SK-N-SH treated with all-trans-retinoic acid at 6 μM for 48 hours (cell line): ENCODE results near the gene ZNF217.
"Not testable (repeated sequence)": the region's sequence is repeated elsewhere in the genome, so short reads cannot be mapped to it uniquely, and the experiment has no call there.

Experiments
- ATAC-seq: fragments of 200-7000 bp; cut with Tn5 transposase; 3 replicates; pipeline ENCODE4 v1.9.1; 2020; ENCODE audit warnings: mild to moderate bottlenecking, moderate library complexity
- ARNTL ChIP-seq: fragments of 450-650 bp; formaldehyde crosslinking; IDR thresholded peaks from 2 replicates; pipeline ENCODE4 v1.5.0; 2020; ENCODE audit warnings: low read depth, mild to moderate bottlenecking, moderate library complexity, borderline replicate concordance
- BACH2 ChIP-seq: fragments of 250-450 bp; sonication (Bioruptor Pico); IDR thresholded peaks from 2 replicates; pipeline ENCODE4 v1.9.0; 2021; ENCODE audit warnings: mild to moderate bottlenecking, borderline replicate concordance
- CREB5 ChIP-seq: fragments of 250-450 bp; sonication (Bioruptor Pico); IDR thresholded peaks from 2 replicates; pipeline ENCODE4 v1.5.1; 2020; ENCODE audit warnings: low read depth, mild to moderate bottlenecking, moderate library complexity
- CSRNP3 ChIP-seq: fragments of 250-450 bp; sonication (Bioruptor Pico); IDR thresholded peaks from 2 replicates; pipeline ENCODE4 v1.5.1; 2021; ENCODE audit warnings: mild to moderate bottlenecking, moderate library complexity
- ESRRG ChIP-seq: fragments of 250-450 bp; sonication (Bioruptor Pico); IDR thresholded peaks from 2 replicates; pipeline ENCODE4 v1.6.1; 2021; ENCODE audit warnings: mild to moderate bottlenecking
- GLIS3 ChIP-seq: fragments of 250-450 bp; sonication (Bioruptor Pico); IDR thresholded peaks from 2 replicates; pipeline ENCODE4 v1.5.0; 2020; ENCODE audit warnings: mild to moderate bottlenecking, moderate library complexity
- ISL1 ChIP-seq: fragments of 250-450 bp; sonication (Bioruptor Pico); IDR thresholded peaks from 2 replicates; pipeline ENCODE4 v2.1.2; 2022; ENCODE audit warnings: mild to moderate bottlenecking, moderate library complexity
- OSR1 ChIP-seq: fragments of 250-450 bp; sonication (Bioruptor Pico); IDR thresholded peaks from 2 replicates; pipeline ENCODE4 v1.8.0; 2022; ENCODE audit warnings: moderate library complexity, mild to moderate bottlenecking, inconsistent platforms
- PATZ1 ChIP-seq: fragments of 250-450 bp; sonication (Bioruptor Pico); IDR thresholded peaks from 2 replicates; pipeline ENCODE4 v1.8.0; 2020; ENCODE audit warnings: mild to moderate bottlenecking, moderate library complexity, borderline replicate concordance
- RARB ChIP-seq: fragments of 250-450 bp; sonication (Bioruptor Pico); IDR thresholded peaks from 2 replicates; pipeline ENCODE4 v1.8.0; 2021; ENCODE audit warnings: mild to moderate bottlenecking, moderate library complexity
- SNAI2 ChIP-seq: fragments of 250-450 bp; sonication (Bioruptor Pico); IDR thresholded peaks from 2 replicates; pipeline ENCODE4 v1.5.0; 2020; ENCODE audit warnings: mild to moderate bottlenecking, moderate library complexity
- TOX ChIP-seq: fragments of 250-450 bp; sonication (Bioruptor Pico); IDR thresholded peaks from 2 replicates; pipeline ENCODE4 v1.8.0; 2021; ENCODE audit warnings: mild to moderate bottlenecking, moderate library complexity, borderline replicate concordance
- TSHZ2 ChIP-seq: fragments of 250-450 bp; sonication (Bioruptor Pico); IDR thresholded peaks from 2 replicates; pipeline ENCODE4 v1.5.0; 2020; ENCODE audit warnings: mild to moderate bottlenecking, moderate library complexity
- ZC3H10 ChIP-seq: fragments of 250-450 bp; sonication (Bioruptor Pico); IDR thresholded peaks from 2 replicates; pipeline ENCODE4 v1.5.1; 2021; ENCODE audit warnings: mild to moderate bottlenecking, moderate library complexity
- ZFP3 ChIP-seq: fragments of 250-450 bp; sonication (Bioruptor Pico); IDR thresholded peaks from 2 replicates; pipeline ENCODE4 v1.5.0; 2020; ENCODE audit warnings: mild to moderate bottlenecking, moderate library complexity
- ZNF565 ChIP-seq: fragments of 450-650 bp; formaldehyde crosslinking; conservative IDR thresholded peaks from 2 replicates; pipeline ENCODE4 v1.5.0; 2020; ENCODE audit warnings: low read depth, mild to moderate bottlenecking, moderate library complexity
- ZNF70 ChIP-seq: fragments of 450-650 bp; formaldehyde crosslinking; IDR thresholded peaks from 2 replicates; pipeline ENCODE4 v1.5.0; 2020; ENCODE audit warnings: mild to moderate bottlenecking, moderate library complexity

ZNF217 gene

GRCh38 chr20:53555081-53555480, 38.6 kb downstream of the ZNF217 start:
- no peak for ATAC-seq
- TF ChIP-seq SNAI2 (CRISPR knock-in tag) (no peak), ISL1 (no peak), TOX (CRISPR knock-in tag) (no peak)

- not testable (repeated sequence) for ATAC-seq
Observed at GRCh38 chr20:53552572-53552893, 41.1 kb downstream of the ZNF217 start.

- not testable (repeated sequence) for ATAC-seq
Observed at GRCh38 chr20:53551719-53552571, 41.7 kb downstream of the ZNF217 start.

GRCh38 chr20:53550280-53551187, 43.1 kb downstream of the ZNF217 start:
- TF ChIP-seq OSR1 (CRISPR knock-in tag) = no peak
- no peak for ATAC-seq

GRCh38 chr20:53547664-53548239, 45.9 kb downstream of the ZNF217 start:
- peak; percentile 95 for ATAC-seq
- no peak for TF ChIP-seq GLIS3 (CRISPR knock-in tag)
- no peak for TF ChIP-seq ESRRG (CRISPR knock-in tag)
- TF ChIP-seq ARNTL (CRISPR knock-in tag) = no peak
- no peak for TF ChIP-seq TSHZ2 (CRISPR knock-in tag)
- TF ChIP-seq SNAI2 (CRISPR knock-in tag) = no peak
- no peak for TF ChIP-seq ISL1
- no peak for TF ChIP-seq ZNF565 (CRISPR knock-in tag)
- no peak for TF ChIP-seq OSR1 (CRISPR knock-in tag)
- no peak for TF ChIP-seq ZNF70

- no peak for ATAC-seq
- no peak for TF ChIP-seq ZFP3 (CRISPR knock-in tag)
- TF ChIP-seq SNAI2 (CRISPR knock-in tag) = no peak
- no peak for TF ChIP-seq ZC3H10 (CRISPR knock-in tag)
- TF ChIP-seq RARB (CRISPR knock-in tag) = no peak
- no peak for TF ChIP-seq TSHZ2 (CRISPR knock-in tag)
- no peak for TF ChIP-seq CSRNP3 (CRISPR knock-in tag)
- TF ChIP-seq BACH2 = no peak
- TF ChIP-seq CREB5 = no peak
- TF ChIP-seq PATZ1 = no peak
- no peak for TF ChIP-seq OSR1 (CRISPR knock-in tag)
- TF ChIP-seq ZNF565 (CRISPR knock-in tag) = no peak
- TF ChIP-seq ZNF70 = no peak
Observed at GRCh38 chr20:53539516-53539915, 54.1 kb downstream of the ZNF217 start.
